Measurements from ENCODE around the gene C10orf90.

Gene C10orf90

DNA sequence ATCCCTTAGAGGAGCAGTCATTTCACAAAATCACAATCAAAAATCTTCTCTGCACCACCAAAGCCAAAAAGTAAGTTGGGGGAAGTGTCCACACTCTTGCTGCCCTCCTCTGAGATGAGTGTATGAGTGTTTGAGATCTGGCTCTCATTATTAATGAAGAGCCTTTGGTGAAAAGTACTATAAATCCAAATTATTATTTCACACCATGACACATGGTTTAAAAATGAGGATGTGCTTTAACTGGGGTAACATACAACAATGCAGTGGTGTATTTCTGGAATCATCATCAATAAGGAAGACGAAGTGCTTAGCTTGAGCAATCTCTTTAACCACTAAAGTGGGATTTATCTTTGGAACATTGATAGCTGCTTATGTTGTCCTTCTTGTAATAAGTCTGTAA is 168.1 kb downstream of the C10orf90 start:
- no peak overlapping the region for H3K4me2 ChIP-seq (ENCODE audit: low read length)
- H3K9me2 ChIP-seq (ENCODE audit: low read depth, low read length), result no peaks in the 10 kb centered on the region
- H2AFZ ChIP-seq (ENCODE audit: low read length), result no peak overlapping the region
- no peaks in the 10 kb centered on the region for H3K79me2 ChIP-seq (ENCODE audit: insufficient read depth, low read length)
- H3K9me3 ChIP-seq (ENCODE audit: low read length), result no peaks in the 10 kb centered on the region
- no peak overlapping the region for H3K4me3 ChIP-seq (ENCODE audit: low read depth, low read length, poor library complexity, severe bottlenecking)
- H3K4me1 ChIP-seq (ENCODE audit: insufficient read depth, low read length, severe bottlenecking), result no peaks in the 10 kb centered on the region
- H4K20me1 ChIP-seq (ENCODE audit: insufficient read depth, low read length), result no peaks in the 10 kb centered on the region
- no peak for TF ChIP-seq EZH2 (IDR thresholded peaks at IDR 0.05; ENCODE audit: borderline replicate concordance, low read length)
- TF ChIP-seq, protein P1, sequence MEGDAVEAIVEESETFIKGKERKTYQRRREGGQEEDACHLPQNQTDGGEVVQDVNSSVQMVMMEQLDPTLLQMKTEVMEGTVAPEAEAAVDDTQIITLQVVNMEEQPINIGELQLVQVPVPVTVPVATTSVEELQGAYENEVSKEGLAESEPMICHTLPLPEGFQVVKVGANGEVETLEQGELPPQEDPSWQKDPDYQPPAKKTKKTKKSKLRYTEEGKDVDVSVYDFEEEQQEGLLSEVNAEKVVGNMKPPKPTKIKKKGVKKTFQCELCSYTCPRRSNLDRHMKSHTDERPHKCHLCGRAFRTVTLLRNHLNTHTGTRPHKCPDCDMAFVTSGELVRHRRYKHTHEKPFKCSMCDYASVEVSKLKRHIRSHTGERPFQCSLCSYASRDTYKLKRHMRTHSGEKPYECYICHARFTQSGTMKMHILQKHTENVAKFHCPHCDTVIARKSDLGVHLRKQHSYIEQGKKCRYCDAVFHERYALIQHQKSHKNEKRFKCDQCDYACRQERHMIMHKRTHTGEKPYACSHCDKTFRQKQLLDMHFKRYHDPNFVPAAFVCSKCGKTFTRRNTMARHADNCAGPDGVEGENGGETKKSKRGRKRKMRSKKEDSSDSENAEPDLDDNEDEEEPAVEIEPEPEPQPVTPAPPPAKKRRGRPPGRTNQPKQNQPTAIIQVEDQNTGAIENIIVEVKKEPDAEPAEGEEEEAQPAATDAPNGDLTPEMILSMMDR (IDR thresholded peaks at IDR 0.05; ENCODE audit: low read length), result no peak
- H3K9ac ChIP-seq (ENCODE audit: low read length), result no peak overlapping the region
- H3K27ac ChIP-seq (ENCODE audit: low read depth, low read length, poor library complexity, severe bottlenecking), result no peak overlapping the region
- no peaks in the 10 kb centered on the region for H3K36me3 ChIP-seq (ENCODE audit: insufficient read depth, low read length)
- no peaks in the 10 kb centered on the region for H3K27me3 ChIP-seq (ENCODE audit: insufficient read depth, low read length)
- no peaks in the 10 kb centered on the region for H3F3A ChIP-seq (ENCODE audit: insufficient read depth, low read length)

- no peak overlapping the region for H3K4me2 ChIP-seq (ENCODE audit: low read length)
- H3K9ac ChIP-seq (ENCODE audit: low read length), result no peak overlapping the region
- H3K9me3 ChIP-seq (ENCODE audit: low read length), result no peaks in the 10 kb centered on the region
- no peak overlapping the region for H2AFZ ChIP-seq (ENCODE audit: low read length)
- no peaks in the 10 kb centered on the region for H3K79me2 ChIP-seq (ENCODE audit: insufficient read depth, low read length)
- no peaks in the 10 kb centered on the region for H3F3A ChIP-seq (ENCODE audit: insufficient read depth, low read length)
- no peaks in the 10 kb centered on the region for H3K36me3 ChIP-seq (ENCODE audit: insufficient read depth, low read length)
- no peaks in the 10 kb centered on the region for H3K9me2 ChIP-seq (ENCODE audit: low read depth, low read length)
- no peak overlapping the region for H3K4me3 ChIP-seq (ENCODE audit: low read depth, low read length, poor library complexity, severe bottlenecking)
- no peaks in the 10 kb centered on the region for H3K4me1 ChIP-seq (ENCODE audit: insufficient read depth, low read length, severe bottlenecking)
- TF ChIP-seq EZH2 (IDR thresholded peaks at IDR 0.05; ENCODE audit: borderline replicate concordance, low read length), result no peak
- TF ChIP-seq, protein P1 (IDR thresholded peaks at IDR 0.05; ENCODE audit: low read length), result no peak
- no peak overlapping the region for H3K27ac ChIP-seq (ENCODE audit: low read depth, low read length, poor library complexity, severe bottlenecking)
- H4K20me1 ChIP-seq (ENCODE audit: insufficient read depth, low read length), result no peaks in the 10 kb centered on the region
- no peaks in the 10 kb centered on the region for H3K27me3 ChIP-seq (ENCODE audit: insufficient read depth, low read length)
These were observed 168.7 kb downstream of the C10orf90 start for GRCh38 chr10:126501828-126502227.

- Histone ChIP-seq H2AFZ (ENCODE audit: low read length) (no peak overlapping the region), H3K27ac (ENCODE audit: low read depth, low read length, poor library complexity, severe bottlenecking) (no peak overlapping the region), H3K79me2 (ENCODE audit: insufficient read depth, low read length) (no peaks in the 10 kb centered on the region), H4K20me1 (ENCODE audit: insufficient read depth, low read length) (no peaks in the 10 kb centered on the region), H3F3A (ENCODE audit: insufficient read depth, low read length) (no peaks in the 10 kb centered on the region), H3K9me2 (ENCODE audit: low read depth, low read length) (no peaks in the 10 kb centered on the region), H3K4me2 (ENCODE audit: low read length) (no peak overlapping the region), H3K27me3 (ENCODE audit: insufficient read depth, low read length) (no peaks in the 10 kb centered on the region), H3K4me3 (ENCODE audit: low read depth, low read length, poor library complexity, severe bottlenecking) (no peak overlapping the region), H3K9me3 (ENCODE audit: low read length) (no peaks in the 10 kb centered on the region), H3K36me3 (ENCODE audit: insufficient read depth, low read length) (no peaks in the 10 kb centered on the region), H3K4me1 (ENCODE audit: insufficient read depth, low read length, severe bottlenecking) (no peaks in the 10 kb centered on the region), H3K9ac (ENCODE audit: low read length) (no peak overlapping the region)
- TF ChIP-seq, protein P1 (IDR thresholded peaks at IDR 0.05; ENCODE audit: low read length), result no peak
- no peak for TF ChIP-seq EZH2 (IDR thresholded peaks at IDR 0.05; ENCODE audit: borderline replicate concordance, low read length)
These were observed 169.6 kb downstream of the C10orf90 start for GRCh38 chr10:126500866-126501265.
